Gastrocnemius medialis (tissue), 4 donors: ENCODE measurements around the gene BACE1-AS.
"Not testable (repeated sequence)": the region's sequence is repeated elsewhere in the genome, so short reads cannot be mapped to it uniquely, and the experiment has no call there.

Experiments
- POLR2A ChIP-seq, 2 donors: fragments of 450-650 bp; IDR thresholded peaks; one replicate each; pipeline ENCODE4 v1.6.1; 2017; ENCODE audit warnings: antibody characterized with exemption in 2 of 2, mild to moderate bottlenecking in 2 of 2, moderate library complexity in 2 of 2
- TF ChIP-seq, protein P1 (sequence below), 5 experiments: fragments of 450-650 bp in 3 of 5; fragments of 200-600 bp in 2 of 5; sonication (generic) in 2 of 5; IDR thresholded peaks in 4 of 5; conservative IDR thresholded peaks in 1 of 5; 1 replicate in 4 of 5; 2 replicates in 1 of 5; pipeline ENCODE4 v1.5.1; 2016 to 2019; ENCODE audit warnings: antibody characterized with exemption in 5 of 5, mild to moderate bottlenecking in 3 of 5, moderate library complexity in 3 of 5

DNA sequence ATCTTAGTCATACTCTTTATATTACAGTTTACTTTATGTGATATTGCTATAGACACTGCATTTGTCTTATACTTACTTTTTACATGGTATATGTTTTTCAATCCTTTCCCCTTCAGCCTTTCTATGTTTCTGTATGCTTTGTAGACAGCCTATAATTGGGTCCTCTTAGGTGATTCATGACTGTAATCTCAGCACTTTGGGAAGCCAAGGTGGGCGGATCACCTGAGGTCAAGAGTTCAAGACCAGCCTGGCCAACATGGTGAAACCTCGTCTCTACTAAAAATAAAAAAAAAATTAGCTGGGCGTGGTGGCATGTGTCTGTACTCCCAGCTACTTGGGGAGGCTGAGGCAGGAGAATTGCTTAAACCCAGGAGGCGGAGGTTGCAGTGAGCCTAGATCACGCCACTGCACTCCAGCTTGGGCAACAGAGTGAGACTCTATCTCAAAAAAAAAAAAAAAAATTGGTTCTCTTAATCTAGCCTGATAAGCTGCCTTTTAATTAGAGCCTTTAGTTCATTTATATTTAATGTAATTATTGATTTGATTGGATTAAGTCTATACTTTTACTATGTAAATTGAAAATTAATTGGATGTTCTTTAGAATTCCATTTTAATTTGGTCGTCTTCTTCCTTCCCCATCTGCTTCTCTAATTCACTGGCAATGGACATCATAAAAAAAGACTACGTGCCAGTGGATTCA is 26.4 kb upstream of the BACE1-AS start:
- TF ChIP-seq POLR2A (IDR thresholded peaks at IDR 0.05): not testable (repeated sequence)
- TF ChIP-seq, protein P1, sequence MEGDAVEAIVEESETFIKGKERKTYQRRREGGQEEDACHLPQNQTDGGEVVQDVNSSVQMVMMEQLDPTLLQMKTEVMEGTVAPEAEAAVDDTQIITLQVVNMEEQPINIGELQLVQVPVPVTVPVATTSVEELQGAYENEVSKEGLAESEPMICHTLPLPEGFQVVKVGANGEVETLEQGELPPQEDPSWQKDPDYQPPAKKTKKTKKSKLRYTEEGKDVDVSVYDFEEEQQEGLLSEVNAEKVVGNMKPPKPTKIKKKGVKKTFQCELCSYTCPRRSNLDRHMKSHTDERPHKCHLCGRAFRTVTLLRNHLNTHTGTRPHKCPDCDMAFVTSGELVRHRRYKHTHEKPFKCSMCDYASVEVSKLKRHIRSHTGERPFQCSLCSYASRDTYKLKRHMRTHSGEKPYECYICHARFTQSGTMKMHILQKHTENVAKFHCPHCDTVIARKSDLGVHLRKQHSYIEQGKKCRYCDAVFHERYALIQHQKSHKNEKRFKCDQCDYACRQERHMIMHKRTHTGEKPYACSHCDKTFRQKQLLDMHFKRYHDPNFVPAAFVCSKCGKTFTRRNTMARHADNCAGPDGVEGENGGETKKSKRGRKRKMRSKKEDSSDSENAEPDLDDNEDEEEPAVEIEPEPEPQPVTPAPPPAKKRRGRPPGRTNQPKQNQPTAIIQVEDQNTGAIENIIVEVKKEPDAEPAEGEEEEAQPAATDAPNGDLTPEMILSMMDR (IDR thresholded peaks at IDR 0.05 in 4 of 5, conservative IDR thresholded peaks at IDR 0.05 in 1 of 5): not testable (repeated sequence)
